IPS DF 19.7 (cell line): Measurements from ENCODE around the gene NTRK1.

ENCODE experiments used
- DNase-seq: peaks from one replicate; pipeline ENCODE4 v3.0.0-alpha.2; 2013; ENCODE audit warnings: low read depth, low spot score

Gene NTRK1

DNA sequence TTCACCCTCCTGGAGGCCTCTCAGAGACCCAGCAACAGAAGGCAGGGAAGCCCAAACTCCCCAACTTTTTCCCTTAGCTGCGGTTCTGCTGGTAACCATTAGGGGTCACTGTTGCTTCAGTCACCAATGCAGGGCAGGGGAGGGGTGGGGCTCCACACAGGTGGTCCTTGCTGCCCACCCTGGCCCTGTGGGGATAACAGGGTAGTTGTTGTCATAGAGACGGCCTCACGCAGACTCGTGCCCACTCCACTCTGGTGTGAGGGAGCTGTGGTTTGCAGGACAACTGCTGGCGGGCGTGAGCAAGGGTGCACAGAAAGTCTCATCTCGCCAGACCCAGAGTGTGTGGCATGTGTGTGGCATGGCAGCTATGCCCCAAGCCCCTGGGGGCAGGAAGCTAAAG is 21.7 kb upstream of the NTRK1 start:
- no peak for DNase-seq

DNA sequence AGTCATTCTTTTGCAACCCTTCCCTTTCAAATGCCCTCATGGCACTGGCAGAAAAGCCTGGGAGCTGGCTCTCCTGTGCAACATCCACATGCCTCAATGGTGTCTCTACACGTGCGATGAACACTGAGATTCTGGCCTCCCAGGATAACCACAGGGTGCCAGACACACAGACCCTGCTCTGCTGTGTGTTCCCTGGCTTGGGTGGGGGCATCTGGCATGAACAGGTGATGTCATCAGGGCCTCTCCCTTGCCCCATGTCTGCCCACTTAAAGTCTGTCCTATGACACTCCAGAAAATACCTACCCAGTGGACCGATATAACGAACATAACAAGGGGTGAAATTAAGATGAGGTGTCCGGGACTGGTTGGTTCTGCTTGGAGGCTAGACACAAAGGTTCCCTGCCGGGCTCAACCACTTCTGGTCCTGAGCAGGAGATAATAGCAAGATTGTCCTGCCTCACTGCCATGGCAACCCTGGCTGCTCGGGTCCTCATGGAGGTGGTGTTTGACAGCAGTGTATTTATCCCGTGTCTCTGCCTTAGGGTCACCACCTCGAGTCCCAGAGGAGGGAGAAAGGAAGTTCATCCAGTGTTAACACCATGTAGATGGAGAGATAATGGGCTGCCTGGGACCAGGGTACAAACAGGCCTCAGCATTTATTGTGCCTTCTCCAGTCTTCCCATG is 21.1 kb upstream of the NTRK1 start:
- no peak for DNase-seq

DNA sequence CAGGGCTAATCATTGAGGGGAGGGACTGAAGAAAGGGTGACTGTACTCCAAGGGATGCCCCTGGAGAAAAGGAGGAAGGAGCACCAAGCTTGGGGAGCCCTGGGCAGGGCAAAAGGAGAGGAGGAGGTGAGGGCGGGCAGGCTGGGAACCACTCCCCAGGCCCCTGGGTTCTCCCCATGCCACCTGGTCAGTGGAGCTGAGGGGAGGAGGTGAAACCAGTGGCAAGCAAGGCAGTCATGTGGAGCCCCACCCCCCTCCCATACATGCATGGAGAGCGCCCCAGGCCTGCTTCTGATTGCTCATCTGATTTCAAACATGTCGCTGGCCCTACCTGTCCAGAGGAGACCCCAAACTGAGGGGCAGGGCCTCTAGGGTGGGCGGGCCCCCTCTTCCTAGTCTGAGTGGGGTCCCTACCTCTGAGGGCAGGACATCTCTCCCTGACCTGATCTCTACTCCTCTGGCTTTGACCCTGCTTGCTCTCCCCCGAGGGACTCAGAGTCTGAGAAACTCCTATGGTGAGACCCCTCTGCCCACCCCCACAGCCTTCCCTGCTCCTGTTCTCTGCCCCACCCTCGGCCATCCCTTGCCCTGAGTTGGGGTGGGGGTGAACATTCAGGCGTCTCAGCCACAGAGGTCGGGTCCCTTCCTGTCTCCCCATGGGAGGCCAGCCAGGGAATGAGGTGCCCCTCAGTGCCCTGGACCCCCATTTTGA is 20.3 kb upstream of the NTRK1 start:
- DNase-seq = no peak

GRCh38 chr1:156840898-156841279 is 19.8 kb upstream of the NTRK1 start:
- DNase-seq = no peak

DNA sequence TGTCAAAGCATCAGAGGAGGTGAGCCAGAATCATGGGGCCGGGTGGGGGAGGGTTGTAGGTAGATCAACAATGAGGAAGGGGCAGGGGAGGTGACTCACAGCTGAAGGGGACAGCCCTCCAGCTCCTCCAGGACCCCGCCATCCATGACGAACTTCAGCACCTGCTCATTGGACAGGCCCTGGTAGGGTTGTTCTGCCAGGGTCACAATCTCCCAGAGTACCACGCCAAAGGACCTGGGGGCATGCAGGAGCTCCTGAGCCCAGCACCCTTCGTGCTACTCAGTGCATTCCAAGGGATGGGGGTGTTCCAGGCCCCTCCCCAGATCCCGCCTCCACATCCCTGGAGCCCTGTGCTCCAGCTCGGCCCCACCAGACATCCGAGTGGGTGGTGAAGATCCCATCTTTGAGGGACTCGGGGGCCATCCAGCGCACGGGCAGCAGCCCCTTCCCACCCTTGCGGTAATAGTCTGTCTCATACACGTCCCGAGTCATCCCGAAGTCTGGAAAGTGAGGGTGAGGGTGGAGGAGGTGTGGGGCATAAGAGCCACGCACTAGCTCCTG is 19.3 kb upstream of the NTRK1 start:
- DNase-seq = no peak

DNA sequence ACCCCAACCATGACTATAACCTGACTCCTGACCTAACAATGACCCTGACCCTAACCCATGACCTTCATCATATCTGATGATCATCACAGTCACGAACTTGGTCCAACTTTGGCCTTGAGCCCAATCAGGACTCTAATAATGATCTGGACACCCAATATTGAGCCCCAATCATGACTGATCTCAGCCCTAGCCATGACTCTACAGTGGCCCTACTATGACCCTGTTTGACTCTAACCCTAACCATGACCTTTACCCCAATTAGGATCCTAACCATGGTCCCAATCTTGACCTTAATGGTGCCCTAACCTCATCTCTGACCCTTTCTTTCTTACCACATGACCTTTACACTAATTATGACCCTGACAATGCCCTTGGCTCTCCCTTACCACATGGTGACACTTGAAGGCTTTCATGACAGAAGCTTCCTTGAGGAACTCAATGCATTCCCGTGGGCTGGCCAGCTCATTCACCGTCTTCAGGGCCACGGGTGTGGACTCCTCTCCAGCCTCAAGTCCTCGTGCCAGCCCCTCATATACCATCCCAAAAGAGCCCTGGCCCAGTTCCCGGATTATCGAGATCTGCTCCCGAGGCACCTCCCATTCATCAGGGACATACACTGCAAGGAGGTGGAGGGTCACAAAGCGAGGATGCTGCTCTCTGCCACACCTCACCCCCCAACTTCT is 17.9 kb upstream of the NTRK1 start:
- no peak for DNase-seq

DNA sequence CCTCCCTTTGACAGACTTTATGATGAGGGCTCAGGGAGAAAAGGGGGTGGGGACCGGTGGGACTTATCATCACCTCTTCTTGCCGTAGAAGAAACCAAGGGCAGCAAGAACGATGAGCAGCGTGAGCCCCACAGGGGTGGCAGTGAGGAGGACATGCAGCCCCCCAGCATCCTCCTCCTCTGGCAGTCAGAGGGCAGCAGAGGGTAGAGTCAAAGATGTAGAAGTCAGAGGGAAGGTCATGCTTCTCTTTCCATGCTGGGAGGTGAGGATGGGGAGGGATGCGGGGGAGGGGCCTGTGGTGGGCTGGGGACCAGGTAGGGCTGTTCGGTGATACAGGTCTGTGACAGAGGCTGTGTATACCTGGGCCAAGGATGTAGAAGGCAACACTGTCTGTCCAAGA is 16.6 kb upstream of the NTRK1 start:
- no peak for DNase-seq

GRCh38 chr1:156844638-156845037 is 16.0 kb upstream of the NTRK1 start:
- no peak for DNase-seq

DNA sequence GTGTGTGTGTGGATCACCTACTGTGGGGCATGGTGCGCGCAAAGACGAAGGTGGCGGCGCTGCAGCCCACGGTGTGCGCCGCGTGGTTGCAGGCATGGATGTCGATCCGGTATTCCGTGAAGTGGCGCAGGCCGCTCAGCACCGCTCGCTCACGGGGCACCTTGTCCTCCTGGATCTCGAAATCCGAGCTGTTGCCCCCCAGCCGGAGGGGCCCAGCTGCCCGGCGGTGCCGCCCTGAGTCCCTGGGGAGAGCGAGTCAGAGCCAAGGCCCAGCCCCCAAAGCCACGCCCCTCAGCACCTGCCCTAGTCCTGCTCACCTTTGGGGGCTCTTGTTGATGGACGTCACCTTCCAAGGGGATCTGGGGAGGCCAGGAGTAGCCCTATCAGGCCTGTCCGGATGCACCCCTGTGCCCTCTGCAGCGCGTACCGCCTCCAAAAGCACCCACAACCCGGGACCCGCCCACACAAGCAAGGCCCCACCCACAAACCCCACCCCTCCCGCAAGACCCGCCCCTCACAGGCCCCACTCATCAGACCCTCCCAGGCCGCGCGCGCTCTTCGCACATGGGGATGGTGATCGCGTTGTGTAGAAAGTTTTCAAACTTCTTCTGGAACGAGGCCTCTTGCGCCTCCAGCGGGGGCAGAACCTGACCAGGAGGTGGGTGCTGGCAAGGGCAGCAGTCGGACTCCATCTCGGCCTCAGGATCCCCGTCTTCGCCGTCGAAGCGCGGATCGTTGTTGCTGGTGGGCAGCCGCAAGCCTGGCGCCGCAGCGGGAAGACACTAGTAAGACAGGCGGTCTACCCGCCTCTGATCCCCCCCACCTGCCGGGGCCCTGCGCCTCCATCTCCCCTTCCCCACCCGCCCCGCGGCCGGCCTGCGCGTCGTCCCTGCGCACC is 15.4 kb upstream of the NTRK1 start:
- DNase-seq = no peak

DNA sequence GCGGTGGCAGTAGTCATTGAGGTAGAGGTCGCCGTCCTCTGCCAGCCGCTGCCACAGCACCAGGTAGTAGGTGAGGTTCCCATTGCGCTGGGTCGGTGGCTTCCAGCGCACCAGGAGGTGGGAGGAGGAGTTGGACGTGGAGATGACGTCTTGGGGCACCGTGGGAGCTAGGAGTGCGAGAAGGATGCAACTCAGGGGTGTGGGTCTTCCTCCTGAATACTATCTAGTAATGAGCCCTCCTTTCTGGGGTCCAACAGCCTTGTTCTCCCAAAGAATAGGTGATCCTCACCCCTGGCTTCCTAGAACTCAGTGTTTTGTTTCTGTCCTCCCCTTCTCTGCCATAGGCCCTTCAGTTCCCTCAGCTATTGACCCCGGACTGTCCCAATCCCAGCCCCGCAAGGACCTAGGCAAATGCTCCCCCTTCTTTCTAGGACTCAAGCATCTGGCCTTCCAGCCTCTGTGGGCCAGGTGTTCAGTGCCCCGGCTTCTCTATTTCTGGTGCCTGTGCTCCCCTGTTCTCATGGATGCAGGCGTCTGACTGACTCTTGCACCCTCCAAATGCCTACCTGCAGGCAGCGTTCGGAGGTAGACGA is 14.6 kb upstream of the NTRK1 start:
- no peak for DNase-seq

- no peak for DNase-seq
These were observed 14.0 kb upstream of the NTRK1 start for GRCh38 chr1:156846643-156847042.

DNA sequence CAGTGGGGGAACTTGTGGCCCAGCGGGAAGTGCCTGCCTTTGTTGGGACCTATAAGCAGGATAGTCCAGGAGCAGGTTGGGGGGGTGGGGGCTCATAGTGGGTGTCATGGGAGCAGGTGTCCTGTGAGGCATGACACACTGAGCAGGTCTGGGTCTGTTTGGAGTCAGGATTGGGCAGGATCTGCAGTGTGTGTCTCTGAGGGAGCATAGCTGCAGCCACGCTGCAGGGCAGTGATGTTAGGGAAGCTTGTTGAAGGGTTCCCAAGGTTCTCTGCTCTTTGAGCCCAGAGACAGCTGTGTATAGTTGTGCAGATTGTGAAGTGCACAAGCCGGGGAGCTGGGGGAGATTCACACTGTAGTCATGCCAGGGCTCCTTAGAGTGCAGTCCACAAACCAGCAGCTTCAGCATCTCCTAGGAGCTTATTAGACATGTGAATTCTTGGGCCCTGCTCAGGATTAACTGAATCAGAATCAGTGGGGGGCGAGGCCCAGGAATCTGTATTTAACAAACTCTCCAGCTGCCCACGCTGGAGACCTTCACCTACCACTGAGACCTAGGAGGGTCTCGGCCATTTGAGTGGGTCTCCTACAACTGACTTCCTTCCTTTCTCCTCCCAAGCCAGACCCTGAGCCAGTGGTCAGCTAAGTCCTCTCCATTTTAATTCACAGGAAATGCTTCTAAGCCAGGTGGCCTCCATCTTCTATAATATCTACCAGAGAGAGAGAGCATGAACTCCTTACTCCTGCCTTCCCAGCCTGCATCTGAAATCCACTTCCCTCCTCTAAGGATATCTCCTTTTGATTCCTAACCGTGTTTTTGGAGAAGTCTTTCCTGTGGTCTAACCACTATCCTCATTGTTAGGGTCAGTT is 12.8 kb upstream of the NTRK1 start:
- no peak for DNase-seq

DNA sequence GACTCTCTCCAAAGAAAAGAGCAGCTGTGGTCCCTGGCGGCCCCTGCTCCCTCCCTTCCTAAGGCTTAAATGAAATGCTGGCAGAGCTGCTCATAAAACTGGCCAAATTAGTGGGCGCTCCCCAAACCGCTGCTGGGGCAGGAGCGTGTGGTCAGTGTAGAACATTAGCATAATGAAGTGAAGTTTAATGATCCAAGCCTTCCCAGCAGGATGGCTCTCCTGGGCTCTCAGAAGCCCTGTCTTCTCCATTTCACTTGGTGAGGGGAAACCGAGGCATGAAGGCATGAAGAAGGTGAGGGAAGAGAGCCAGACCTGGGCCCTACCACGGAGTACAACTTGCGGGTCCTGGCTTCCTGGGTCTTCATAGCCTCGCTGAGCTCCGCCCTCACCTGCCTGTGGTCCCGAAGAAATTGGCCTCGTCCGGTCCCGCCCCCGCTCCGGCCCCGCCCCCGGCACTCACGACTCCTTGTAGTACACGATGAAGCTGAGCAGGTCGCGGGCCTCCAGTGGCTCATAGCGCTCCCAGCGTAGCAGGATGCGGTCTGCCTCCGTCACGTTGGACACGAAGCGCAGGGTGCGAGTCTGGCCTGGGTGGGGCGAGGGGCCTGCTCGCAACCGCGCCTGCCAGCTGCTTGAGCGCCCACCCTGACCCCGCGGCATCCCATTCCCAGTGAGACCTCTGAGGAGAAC is 12.1 kb upstream of the NTRK1 start:
- DNase-seq = no peak

DNA sequence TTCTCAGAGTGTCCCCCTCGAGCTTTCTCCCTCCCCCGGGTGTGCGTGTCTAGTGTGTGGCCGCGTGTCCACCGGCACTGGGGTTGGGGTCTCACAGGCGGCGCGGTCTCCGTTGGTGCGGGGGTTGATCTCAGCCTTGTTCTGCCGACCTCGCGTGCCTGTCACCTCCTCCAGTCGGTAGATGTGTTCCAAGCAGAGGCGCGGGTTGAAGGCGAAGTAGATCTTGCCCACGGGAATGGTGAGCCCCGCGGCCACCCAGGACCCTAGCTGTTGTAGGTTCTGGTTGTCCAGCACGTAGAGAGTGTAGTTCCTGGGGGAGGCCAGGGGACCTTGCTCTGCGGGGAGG is 11.5 kb upstream of the NTRK1 start:
- DNase-seq = no peak

GRCh38 chr1:156851779-156852417 is 8.8 kb upstream of the NTRK1 start:
- DNase-seq = no peak

DNA sequence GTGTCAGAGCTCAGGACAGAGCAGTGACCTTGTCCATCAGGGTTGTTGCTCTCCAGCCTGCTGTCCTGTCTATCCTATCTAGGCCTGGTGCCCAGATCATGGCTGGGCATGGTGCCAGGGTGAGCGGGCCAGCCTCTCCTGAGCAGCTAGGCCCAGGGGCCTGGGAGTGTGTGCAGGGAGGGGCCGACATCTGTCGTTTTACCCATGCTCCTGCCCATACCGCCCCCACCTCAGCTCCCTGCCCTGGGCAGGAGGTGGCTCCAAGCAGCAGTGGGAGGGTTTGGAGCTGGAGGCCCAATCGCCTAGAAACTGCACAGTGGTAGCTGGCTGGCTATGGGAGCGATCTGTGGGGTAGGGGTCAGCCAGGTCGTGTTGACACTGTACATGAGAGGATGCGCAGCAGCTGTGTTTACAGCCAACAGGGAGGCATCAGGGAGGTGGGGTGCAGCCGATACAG is 8.2 kb upstream of the NTRK1 start:
- DNase-seq = no peak

GRCh38 chr1:156853761-156854160 is 6.9 kb upstream of the NTRK1 start:
- no peak for DNase-seq

DNA sequence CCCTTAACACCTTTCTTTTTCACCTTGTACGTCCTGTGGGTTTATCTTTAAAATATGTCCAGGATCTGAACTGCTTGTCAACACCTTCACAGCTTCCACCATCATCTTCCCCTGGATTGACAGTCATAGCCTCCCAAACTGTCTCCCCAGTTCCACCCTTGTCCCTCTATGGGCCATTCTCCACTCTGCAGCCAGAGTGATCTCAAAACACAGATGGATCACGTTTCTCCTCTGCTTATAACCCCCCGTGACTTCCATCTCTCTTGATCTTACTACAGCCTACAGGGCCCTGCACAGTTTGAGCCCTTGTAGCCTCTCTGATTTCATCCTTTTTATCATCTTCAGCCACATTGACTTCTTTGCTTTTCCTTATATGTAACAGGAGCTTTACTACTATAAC is 6.0 kb upstream of the NTRK1 start:
- no peak for DNase-seq

DNA sequence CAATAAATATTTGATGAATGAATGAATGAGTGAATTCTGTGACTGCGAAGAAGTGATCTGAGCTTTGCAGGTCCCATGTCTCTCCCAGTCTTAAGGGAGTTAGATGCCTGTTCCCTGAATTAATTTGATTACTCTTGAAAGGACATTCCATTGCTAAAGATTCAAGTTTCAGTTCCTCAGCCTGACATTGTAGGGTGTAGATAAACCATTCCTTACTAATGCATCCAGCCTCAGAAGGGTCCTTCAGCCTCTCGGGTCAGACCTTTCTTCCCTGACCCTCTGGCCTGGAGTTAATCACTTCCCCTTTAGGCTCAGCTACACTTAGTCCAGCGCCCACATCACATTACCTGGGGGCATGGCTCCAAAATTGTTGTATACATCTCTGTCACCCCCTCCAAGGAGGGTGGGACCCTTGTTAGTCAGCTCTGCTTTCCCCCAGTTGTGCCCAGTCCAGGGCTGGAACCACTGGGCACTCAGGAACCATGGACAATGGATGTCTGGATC is 4.3 kb upstream of the NTRK1 start:
- DNase-seq = no peak
